Measurements from ENCODE around the gene CHD5. TPM values are rescaled to one million over a fixed set of nuclear protein-coding genes. Genes with fewer than 3 reads are reported as not detected.

The CHD5 gene
- total RNA-seq, 1 experiment from 2014 or later: 1.6 TPM

DNA sequence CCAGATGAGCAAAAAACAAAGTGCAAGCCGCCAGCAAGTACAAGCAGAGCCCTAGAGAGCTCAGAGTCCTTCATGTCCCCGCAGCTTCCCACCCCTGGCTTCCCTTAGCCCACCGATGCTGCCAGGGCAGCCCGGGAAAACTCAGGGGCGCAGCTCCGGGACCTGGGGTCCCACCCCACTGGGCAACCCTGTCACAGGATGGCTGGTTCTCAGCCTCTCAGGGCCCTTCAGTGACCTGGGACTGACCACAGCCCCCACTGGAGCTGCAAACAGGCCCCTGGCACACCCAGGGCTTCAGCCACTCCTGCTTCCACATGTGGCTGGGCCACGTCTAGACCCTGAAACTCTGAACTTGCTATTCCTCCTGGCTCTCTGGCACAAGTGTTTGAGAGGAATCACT is 49.5 kb downstream of the CHD5 start:
- TF ChIP-seq, protein P1, sequence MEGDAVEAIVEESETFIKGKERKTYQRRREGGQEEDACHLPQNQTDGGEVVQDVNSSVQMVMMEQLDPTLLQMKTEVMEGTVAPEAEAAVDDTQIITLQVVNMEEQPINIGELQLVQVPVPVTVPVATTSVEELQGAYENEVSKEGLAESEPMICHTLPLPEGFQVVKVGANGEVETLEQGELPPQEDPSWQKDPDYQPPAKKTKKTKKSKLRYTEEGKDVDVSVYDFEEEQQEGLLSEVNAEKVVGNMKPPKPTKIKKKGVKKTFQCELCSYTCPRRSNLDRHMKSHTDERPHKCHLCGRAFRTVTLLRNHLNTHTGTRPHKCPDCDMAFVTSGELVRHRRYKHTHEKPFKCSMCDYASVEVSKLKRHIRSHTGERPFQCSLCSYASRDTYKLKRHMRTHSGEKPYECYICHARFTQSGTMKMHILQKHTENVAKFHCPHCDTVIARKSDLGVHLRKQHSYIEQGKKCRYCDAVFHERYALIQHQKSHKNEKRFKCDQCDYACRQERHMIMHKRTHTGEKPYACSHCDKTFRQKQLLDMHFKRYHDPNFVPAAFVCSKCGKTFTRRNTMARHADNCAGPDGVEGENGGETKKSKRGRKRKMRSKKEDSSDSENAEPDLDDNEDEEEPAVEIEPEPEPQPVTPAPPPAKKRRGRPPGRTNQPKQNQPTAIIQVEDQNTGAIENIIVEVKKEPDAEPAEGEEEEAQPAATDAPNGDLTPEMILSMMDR (conservative IDR thresholded peaks at IDR 0.05): no peak
- no peaks in the 10 kb centered on the region for H3K9me3 ChIP-seq (ENCODE audit: control insufficient read depth, low read depth, low read length)
- DNase-seq: no peak
- H3K4me3 Mint-ChIP-seq: no peak overlapping the region
- no peak overlapping the region for H4K91ac ChIP-seq (ENCODE audit: insufficient read length, low read depth, low read length)
- H2BK20ac ChIP-seq (ENCODE audit: low read depth, low read length, poor library complexity, severe bottlenecking): no peak overlapping the region
- H3K4me1 Mint-ChIP-seq: peaks cover 2 to 9% of the 10 kb centered on the region in 2 experiments; a peak in 2 of 4 replicates
- peaks cover 9% of the 10 kb centered on the region in 2 experiments for H3K9me3 Mint-ChIP-seq
- no peak overlapping the region for H3K27ac ChIP-seq (ENCODE audit: insufficient read length, low read depth, low read length)
- H3K18ac ChIP-seq (ENCODE audit: insufficient read length, low read depth, low read length): no peak overlapping the region
- H3K4me2 ChIP-seq (ENCODE audit: insufficient read depth, insufficient read length, low read length): no peak overlapping the region
- peaks cover 2% of the 10 kb centered on the region; the same call in 1 of the 2 replicates for H3K27me3 ChIP-seq (ENCODE audit: insufficient read depth, low read length)
- H3K36me3 Mint-ChIP-seq (ENCODE audit: insufficient read depth in 1 of 3, low read depth in 3 of 3): peaks cover 0 to 5% (median 0%) of the 10 kb centered on the region in 3 experiments; a peak in 4 of 7 replicates
- no CpG with 5 or more reads among the region's 7 CpGs for WGBS (ENCODE audit: extremely low coverage, insufficient read length, low lambda C conversion rate)
- H3K4me1 ChIP-seq (ENCODE audit: insufficient read depth, low read length): peaks cover 3% of the 10 kb centered on the region; the same call in 1 of the 2 replicates
- H3K27ac Mint-ChIP-seq: no peak overlapping the region
- H3K79me2 ChIP-seq (ENCODE audit: insufficient read depth, low read length): no peaks in the 10 kb centered on the region
- H3T11ph ChIP-seq (ENCODE audit: low read length): no peak overlapping the region
- no peak overlapping the region for H3K9ac ChIP-seq (ENCODE audit: extremely low read depth, insufficient read length, low read length)
- no peak overlapping the region for H3K56ac ChIP-seq (ENCODE audit: insufficient read length, low read depth, low read length)
- no peak overlapping the region for H4K5ac ChIP-seq (ENCODE audit: insufficient read length, low read depth, low read length)
- no peak overlapping the region for H3K4ac ChIP-seq (ENCODE audit: low read depth, low read length)
- no peaks in the 10 kb centered on the region for H3K79me1 ChIP-seq (ENCODE audit: insufficient read depth, low read depth, low read length, poor library complexity, severe bottlenecking)
- H3K23ac ChIP-seq (ENCODE audit: insufficient read length, low read depth, low read length): no peak overlapping the region
- no peaks in the 10 kb centered on the region for H4K20me1 ChIP-seq (ENCODE audit: control insufficient read depth, insufficient read depth, insufficient read length)
- H4K8ac ChIP-seq (replicated peaks; ENCODE audit: insufficient read length, low read depth, low read length): no peak overlapping the region
- peaks cover 62% of the 10 kb centered on the region for H3K27me3 Mint-ChIP-seq (ENCODE audit: low read depth)
- no peak overlapping the region for H2BK120ac ChIP-seq (ENCODE audit: low read depth, low read length, poor library complexity, severe bottlenecking)
- no peak overlapping the region for H2BK12ac ChIP-seq (ENCODE audit: insufficient read length, low read depth, low read length)
- H3K23me2 ChIP-seq (ENCODE audit: insufficient read length, low read depth, low read length, poor library complexity, severe bottlenecking): no peaks in the 10 kb centered on the region
- H2AFZ ChIP-seq (ENCODE audit: low read length): no peak overlapping the region
- no peak overlapping the region for H2BK15ac ChIP-seq (ENCODE audit: low read depth, low read length)
- H2AK5ac ChIP-seq (ENCODE audit: insufficient read length, low read length): no peak overlapping the region
- no peak overlapping the region for H3K14ac ChIP-seq (ENCODE audit: insufficient read depth, low read length)
- no peak overlapping the region for H2BK5ac ChIP-seq (ENCODE audit: insufficient read length, low read length)
